NCI-H345 (cell line): Measurements from ENCODE around the gene BICD2.

ENCODE experiments used
- DNase-seq: peaks from one replicate; lab custom pipeline; 2025; lab: John Stamatoyannopoulos, UW

Gene BICD2

DNA sequence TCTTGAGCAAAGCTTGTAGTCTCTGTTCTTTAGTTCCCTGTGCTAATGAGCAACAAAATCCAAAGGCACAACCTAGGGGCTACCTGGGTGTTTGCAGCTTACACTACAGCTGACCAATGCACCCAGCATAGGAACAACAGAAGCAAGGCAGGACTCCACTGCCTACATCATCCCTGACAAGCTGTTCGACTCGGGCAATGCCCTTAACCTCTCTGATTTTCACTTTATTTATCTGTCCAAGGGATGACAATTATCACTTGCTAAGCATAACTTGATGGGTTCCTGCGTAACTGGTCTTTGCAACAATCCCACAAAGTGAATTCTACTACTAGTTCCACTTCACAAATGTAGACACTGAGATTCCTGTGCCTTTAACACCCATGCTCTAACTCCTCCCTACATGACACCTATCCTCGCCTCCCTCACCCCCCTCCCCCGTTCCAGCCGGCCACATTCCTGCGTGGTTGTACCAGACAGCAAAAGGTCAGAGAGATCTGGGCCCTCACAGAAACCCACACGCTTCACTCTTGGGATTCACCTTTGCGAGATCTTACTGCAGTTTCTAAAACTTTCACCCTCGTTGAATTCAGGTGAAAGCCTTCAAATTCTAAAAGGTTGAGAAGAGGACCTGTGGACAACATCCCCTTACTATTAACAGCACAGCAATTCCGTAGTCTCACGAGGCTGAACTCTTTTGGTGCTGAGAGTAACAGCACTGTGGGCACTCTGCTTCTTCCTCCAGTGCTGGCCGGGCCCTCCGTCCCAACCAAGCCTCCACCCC is 95.7 kb downstream of the BICD2 start:
- DNase-seq = no peak

DNA sequence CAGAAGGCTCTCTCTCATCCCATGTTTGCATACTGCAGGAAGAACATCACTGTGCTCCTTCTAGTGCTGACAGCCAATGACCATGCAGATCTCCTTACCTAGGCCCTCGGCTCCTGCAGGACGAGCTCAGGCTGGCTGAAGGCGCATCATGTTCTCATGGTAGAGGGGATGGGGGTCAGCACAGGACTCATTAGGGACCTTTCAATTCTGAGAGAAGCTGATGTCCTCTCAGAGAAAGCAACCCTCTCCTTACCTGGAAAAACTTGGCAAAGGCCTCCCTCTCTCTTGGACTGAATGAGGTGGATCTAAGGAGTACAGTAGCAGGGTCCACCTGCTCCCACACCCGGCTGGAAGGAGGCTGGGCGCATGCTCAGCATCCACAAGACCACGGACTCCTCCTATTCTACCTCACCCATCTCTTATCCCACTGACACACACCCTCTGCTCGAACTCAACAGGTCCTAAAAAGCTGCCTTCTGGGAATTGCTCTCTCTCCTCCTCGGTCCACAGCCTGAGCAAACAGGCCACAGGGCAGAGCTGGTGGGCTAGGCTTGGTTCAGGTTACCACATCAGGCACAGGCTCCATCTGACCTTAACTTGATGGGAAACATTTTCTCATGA is 97.6 kb downstream of the BICD2 start:
- no peak for DNase-seq

DNA sequence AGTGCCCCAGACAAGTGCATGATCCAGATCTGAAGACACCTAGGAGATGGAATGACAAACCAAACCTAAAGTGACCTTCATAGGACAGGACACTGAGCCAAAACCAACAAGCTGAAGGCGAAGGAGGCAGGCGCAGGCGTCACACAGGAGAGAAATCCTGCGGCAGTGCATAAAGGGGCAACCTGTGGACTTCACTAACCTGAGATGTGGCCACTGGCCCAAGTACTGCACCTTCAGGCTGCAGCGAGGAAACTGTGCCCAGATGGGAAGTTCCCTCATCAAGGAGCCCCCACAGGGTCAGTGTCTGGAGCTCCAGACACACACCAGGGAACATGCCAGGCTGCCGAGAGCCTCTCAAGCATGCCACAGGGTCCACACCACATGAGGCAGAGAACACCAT is 98.4 kb downstream of the BICD2 start:
- no peak for DNase-seq

DNA sequence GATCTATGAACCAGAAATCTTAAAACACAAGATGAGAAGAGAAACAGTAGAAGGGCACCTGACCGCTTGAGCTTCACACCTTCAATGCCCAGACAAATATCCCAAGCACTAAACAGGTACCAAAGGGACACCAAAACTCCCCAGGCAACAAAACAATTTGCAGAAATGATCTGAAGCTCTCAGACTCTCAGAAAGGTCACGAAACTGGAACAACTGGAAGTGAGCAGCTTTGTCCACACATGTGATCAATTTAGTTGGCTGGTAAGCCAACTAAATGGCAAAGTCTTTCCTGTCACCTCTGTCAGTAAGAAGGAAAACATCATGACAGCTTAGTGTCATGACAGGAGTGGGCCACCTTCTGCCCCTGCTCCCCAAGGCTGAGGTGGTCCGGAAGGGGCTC is 98.8 kb downstream of the BICD2 start:
- no peak for DNase-seq

DNA sequence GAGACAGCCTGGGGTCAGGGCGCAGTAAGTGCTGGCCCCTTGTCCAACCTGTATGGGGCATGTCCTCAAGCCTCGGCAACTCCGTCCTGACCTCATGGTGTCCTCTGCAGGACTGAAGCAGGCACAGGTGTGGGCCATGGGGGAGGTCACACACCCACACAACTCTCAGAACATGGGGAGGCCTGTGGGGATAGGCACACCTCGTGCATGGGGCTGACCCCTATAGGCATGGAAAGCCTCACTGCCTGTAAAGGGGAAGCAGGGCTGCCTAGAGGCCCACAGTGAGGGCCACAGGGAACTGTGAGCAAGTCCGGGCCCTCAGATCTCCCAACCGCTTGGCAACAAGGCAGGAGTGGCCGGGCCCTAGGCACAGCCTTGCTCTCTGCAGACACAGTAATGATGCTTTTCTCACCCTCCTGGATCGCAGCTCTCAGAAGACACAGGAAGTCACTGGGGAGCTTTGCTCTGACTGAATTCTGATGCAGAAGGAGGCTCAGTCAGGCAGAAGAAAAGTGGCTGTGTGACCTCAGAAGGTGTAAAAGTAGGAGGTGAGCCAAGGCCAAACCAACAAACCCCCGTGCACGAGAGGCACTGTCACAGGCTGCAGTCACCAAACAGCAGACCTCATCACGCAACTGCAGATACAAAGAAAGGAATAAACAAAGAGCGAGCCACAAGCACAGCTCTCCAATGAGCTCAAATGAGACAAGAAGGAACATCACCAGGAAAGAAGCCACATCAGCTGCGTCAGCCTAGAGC is 100.1 kb downstream of the BICD2 start:
- no peak for DNase-seq

DNA sequence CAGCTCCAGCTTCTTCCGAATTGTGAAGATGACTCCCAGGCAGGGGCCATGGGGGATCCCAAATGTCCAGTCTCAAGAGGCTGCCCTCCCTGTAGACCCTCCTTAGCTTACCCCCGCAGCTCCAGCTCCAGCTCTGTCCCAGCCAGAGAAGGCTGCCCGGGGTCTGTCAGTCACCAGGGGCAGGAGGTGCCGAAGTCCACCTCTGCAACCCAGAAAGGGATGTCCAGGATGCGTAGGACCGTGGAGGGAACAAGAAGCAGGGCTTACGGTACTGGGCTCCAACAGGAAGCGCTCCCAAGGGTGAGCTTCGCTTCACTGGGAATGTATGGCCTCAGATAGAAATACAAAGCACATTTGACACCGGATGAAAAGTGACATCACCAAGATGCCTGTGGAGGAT is 100.7 kb downstream of the BICD2 start:
- no peak for DNase-seq

DNA sequence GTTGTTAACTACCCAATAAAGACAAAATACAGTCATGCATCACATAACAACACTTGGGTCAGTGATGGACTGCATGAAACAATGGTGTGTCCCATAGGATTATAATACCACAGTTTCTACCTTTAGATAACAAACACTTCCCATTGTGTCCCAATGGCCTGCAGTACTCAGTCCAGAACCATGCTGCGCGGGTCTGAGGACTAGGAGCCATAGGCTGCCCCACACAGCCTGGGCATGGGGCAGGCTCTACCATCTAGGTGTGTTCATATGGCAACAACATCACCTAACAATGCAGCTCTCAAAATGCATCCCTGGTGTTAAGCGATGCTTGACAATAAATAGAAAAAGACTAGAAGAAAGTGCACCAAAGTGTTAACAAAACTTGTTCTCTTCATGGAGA is 101.5 kb downstream of the BICD2 start:
- DNase-seq = no peak

DNA sequence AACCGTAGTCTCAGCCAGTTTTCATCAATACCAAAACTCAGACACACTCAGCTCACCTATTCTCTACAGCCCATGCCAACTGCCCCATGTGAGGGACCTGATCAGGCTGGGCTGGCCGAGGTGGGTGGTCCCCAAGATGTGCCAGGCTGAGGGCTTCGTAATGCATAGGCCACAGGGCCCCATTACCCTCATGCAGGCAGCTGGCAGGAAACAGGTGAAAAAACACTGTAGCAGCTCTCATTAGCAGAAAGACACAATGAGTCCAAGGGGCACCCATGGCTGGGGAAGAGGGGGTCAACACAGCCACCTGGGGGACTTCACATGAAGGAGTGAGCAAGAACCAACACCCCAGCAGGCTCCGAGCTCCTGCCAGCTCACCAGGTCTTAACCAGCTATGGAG is 102.9 kb downstream of the BICD2 start:
- DNase-seq = no peak
